GM13977 (cell line): ENCODE data around the gene DCTN5.

Experiments
- DNase-seq: peaks from one replicate; pipeline ENCODE4 v3.0.0; 2012; ENCODE audit warnings: low spot score
- in situ Hi-C: fragments of 300-500 bp; cut with MboI; formaldehyde crosslinking; loops from one replicate; pipeline ENCODE4 v1.12.0; 2022; ENCODE audit warnings: low sequenced_read_pairs, low pct_unique_long_range_greater_than_20kb, mixed read lengths, inconsistent platforms; ENCODE audit not compliant: unreplicated experiment
- TF ChIP-seq, protein P1 (sequence below): IDR thresholded peaks from 2 replicates; pipeline ENCODE4 v1.5.1; 2012; ENCODE audit warnings: mild to moderate bottlenecking, control low read depth; ENCODE audit not compliant: insufficient read depth; ENCODE audit errors: extremely low read depth, missing control alignments

The DCTN5 gene

DNA sequence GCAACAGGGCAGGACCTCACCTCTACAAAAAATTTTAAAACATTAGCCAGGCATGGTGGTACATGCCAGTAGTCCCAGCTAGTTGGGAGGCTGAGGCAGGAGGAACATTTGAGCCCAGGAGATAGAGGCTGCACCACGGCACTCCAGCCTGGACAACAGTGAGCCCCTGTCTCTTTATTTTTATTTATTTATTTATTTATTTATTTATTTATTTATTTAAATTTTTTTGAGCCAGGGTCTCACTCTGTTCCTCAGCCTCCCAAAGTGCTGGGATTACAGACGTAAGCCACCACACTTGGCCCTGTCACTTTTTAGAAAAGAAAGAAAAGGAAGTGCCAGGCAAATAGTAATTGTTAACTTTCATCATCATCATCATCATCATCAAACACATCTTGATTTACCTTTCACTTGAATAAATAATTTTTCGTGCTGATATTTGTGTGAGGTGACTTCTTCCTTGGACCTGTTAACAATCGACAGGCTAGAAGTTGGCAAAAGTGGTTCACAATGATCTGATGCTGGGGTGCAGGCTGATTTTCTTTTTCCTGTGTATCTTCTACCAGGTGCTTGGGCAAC lies 6.7 kb upstream of the DCTN5 start:
- in situ Hi-C loops: no loop called here
- no peak for DNase-seq
- TF ChIP-seq, protein P1, sequence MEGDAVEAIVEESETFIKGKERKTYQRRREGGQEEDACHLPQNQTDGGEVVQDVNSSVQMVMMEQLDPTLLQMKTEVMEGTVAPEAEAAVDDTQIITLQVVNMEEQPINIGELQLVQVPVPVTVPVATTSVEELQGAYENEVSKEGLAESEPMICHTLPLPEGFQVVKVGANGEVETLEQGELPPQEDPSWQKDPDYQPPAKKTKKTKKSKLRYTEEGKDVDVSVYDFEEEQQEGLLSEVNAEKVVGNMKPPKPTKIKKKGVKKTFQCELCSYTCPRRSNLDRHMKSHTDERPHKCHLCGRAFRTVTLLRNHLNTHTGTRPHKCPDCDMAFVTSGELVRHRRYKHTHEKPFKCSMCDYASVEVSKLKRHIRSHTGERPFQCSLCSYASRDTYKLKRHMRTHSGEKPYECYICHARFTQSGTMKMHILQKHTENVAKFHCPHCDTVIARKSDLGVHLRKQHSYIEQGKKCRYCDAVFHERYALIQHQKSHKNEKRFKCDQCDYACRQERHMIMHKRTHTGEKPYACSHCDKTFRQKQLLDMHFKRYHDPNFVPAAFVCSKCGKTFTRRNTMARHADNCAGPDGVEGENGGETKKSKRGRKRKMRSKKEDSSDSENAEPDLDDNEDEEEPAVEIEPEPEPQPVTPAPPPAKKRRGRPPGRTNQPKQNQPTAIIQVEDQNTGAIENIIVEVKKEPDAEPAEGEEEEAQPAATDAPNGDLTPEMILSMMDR: no peak

- DNase-seq: no peak
- in situ Hi-C loops: no loop called here
Measured at GRCh38 chr16:23635958-23636357, 5.3 kb upstream of the DCTN5 start.

GRCh38 chr16:23640615-23640930 lies 693 bp upstream of the DCTN5 start:
- DNase-seq: no peak
- in situ Hi-C loops: no loop called here
- TF ChIP-seq, protein P1: no peak

More at GRCh38 chr16:23635958-23636357, 5.3 kb upstream of the DCTN5 start:
- TF ChIP-seq, protein P1: no peak

- DNase-seq: no peak
- in situ Hi-C loops: no loop called here
- TF ChIP-seq, protein P1: no peak
Measured at GRCh38 chr16:23642246-23642774, 1.0 kb downstream of the DCTN5 start.

DNA sequence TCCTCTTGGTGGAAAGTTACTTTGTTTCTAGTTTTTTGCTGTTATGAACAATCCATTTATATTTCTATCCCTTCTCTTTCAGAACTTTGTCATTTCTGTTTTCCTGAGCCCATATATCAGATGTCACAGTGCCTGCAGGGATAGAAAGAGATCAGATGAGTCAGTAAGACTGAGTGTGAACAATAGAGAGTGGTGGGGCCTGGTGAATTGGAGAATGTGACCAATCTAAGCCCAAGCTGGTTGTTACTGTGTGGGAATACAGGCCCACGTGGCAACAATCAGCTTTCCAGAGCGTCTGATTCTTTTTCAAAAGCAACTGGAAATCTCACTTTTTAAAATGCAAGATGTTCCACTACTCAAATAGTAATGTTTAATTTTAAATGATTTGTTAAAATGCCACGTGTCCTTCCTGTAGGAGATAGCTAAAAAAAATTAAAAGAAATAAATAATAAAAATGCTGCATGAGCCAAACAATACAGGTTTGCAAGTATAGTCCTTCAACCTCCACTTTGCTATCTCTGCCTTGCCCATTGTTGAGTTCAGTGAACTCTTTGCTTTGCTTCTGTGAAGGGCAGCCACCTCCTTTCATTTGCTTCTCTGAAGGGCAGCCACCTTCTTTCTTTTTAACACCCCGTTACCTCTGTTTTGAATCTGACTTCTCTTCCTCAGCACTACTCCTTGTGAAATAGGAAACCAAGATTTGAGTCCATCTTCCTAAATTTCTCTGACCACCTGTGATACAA lies 9.6 kb downstream of the DCTN5 start:
- TF ChIP-seq, protein P1: no peak
- in situ Hi-C loops: no loop called here

DNA sequence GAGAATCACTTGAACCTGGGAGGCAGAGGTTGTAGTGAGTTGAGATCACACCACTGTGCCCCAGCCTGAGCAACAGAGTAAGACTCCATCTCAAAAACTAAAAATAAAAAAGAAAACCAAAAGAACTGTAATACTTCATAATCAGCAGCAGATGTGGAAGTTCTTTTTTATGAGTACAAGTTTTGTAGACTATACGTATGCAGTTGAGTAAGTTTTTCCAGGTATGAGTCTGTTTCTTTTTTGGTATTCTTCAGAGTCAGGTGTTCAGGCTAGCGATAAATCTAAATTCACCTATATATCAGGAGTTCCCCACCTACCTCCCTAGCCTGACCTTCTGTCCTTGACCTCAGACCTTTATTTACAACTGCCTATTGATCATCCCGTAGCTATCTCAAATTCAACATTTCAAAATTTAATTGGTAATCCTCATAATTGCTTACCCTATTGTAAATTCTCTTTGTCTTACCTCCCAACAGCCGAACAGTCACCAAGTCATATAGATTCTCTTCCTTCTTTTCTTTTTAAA lies 10.7 kb downstream of the DCTN5 start:
- DNase-seq: no peak
- TF ChIP-seq, protein P1: no peak
- in situ Hi-C loops: no loop called here

More for the DNA sequence above, 9.6 kb downstream of the DCTN5 start:
- DNase-seq: no peak
